Heart right ventricle (tissue), 16 donors: Measurements from ENCODE around the gene GPR68. TPM values are rescaled to one million over a fixed set of nuclear protein-coding genes. Genes with fewer than 3 reads are reported as not detected.

Source experiments
- ATAC-seq, 8 donors: fragments of 200-7000 bp; cut with Tn5 transposase; one replicate each; pipeline ENCODE4 v1.9.1; 2020; ENCODE audit warnings: mild to moderate bottlenecking in 8 of 8, moderate library complexity in 8 of 8, moderate number of reproducible peaks in 1 of 8
- DNase-seq, 2 donors: peaks; one replicate each; pipeline ENCODE4 v3.0.0-alpha.2; 2020
- H3K27ac ChIP-seq, 10 donors: fragments of 200-600 bp; sonication (generic) in 2 of 10; one replicate each; pipeline versions ENCODE4 v1.5.0 to v1.8.0; 2020 to 2022; ENCODE audit warnings: mild to moderate bottlenecking in 3 of 10
- H3K27me3 ChIP-seq, 7 donors: fragments of 200-600 bp; one replicate each; pipeline ENCODE4 v1.8.0; 2021 to 2022; ENCODE audit warnings: mild to moderate bottlenecking in 2 of 7
- H3K36me3 ChIP-seq, 9 donors: fragments of 200-600 bp; sonication (generic) in 1 of 9; one replicate each; pipeline versions ENCODE4 v1.5.0 to v1.8.0; 2020 to 2022; ENCODE audit warnings: mild to moderate bottlenecking in 2 of 9
- H3K4me1 ChIP-seq, 9 donors: fragments of 200-600 bp; sonication (generic) in 1 of 9; one replicate each; pipeline versions ENCODE4 v1.5.0 to v1.8.0; 2020 to 2022; ENCODE audit warnings: mild to moderate bottlenecking in 4 of 9
- H3K4me3 ChIP-seq, 10 donors: fragments of 200-600 bp; sonication (generic) in 2 of 10; one replicate each; pipeline versions ENCODE4 v1.5.0 to v1.8.0; 2020 to 2022; ENCODE audit warnings: mild to moderate bottlenecking in 7 of 10, moderate library complexity in 2 of 10
- H3K9me3 ChIP-seq, 11 donors: fragments of 200-600 bp in 10 of 11; sonication (generic) in 2 of 11; one replicate each; pipeline versions ENCODE4 v1.5.0 to v1.8.0; 2013 to 2022; ENCODE audit warnings: mild to moderate bottlenecking in 2 of 11, control low read depth in 1 of 11, moderate library complexity in 1 of 11
- CTCF ChIP-seq, 9 donors: fragments of 200-600 bp; sonication (generic) in 2 of 9; IDR thresholded peaks; one replicate each; pipeline versions ENCODE4 v1.5.0 to v1.8.0; 2021 to 2022; ENCODE audit warnings: antibody characterized with exemption in 9 of 9, mild to moderate bottlenecking in 5 of 9, moderate library complexity in 1 of 9
- WGBS, 2 donors: extraction: QIAGEN DNeasy Blood & Tissue Kit; methylation state at CpG; one replicate each; pipeline ENCODE4 v1.1.7; 2013; ENCODE audit warnings: inconsistent platforms in 1 of 2; 5-methylcytosine and 5-hydroxymethylcytosine counted together
- intact Hi-C, 10 donors: fragments of 100-400 bp; cut with DNase I; formaldehyde crosslinking; loops; one replicate each; pipeline versions ENCODE4 v1.11.1 to v1.14.2; 2022
- polyA plus RNA-seq, 2 donors: library from polyadenylated mRNA; stranded (reverse); fragments of 200-250 nt; gene quantifications; one replicate each; pipeline ENCODE4 v1.2.3, GENCODE V29; 2013
- total RNA-seq, 10 donors: library from RNA; stranded (reverse); fragmentation: NEBNext Ultra II Directional in 3 of 10; extraction: Animal tissue kit (Norgen Biotek cat#: 25700) in 3 of 10; gene quantifications; one replicate each; pipeline versions ENCODE4 v1.2.1 to v1.2.4, GENCODE V29; 2021 to 2023
- donor health status: Arrhythmogenic right ventricular cardiomyopathy.
- donor health status: ischemic (EF 13 %, LVEDD 7.1; RV severe dilation, severe dysfunction).
- donor health status: healthy with polysubstance abuse.
- donor health status: DM: no; HTN: yes; CAD: no.
- donor health status: DM: no; HTN: no; CAD: no.
- donor health status: ischemic (EF 25% LVEDD 6.9; RV normal size, moderate dysfunction).
- donor health status: ischemic (EF 25% LVEDD 5.7; RV mildly dilated, moderate dysfunction).
- donor health status: healthy.
- donor health status: DM: yes; HTN: yes; CAD: no.
- donor health status: Ischemic cardiomyopathy.
- donor health status: ischemic (EF 35%, LVEDD 5.7; RV mildly dilated, moderate dysfunction).
- donor health status: nonischemic (EF 11% LVEDD 7.7; RV severe dilation, severe dysfunction).
- donor health status: DM: yes; HTN: yes; CAD: no.
- donor health status: PGD.
- donor health status: ischemic (EF 29% LVEDD 5.4; RV normal size, mild dysfunction).
- donor health status: nonischemic (EF 23%, LVEDD 6.1; RV moderate dilation, normal function).

Gene GPR68
- total and polyA plus RNA-seq, 12 donors = 0.13 to 2.4 (median 0.29) TPM

- peaks cover 0 to 19% (median 4%) of the 10 kb centered on the region in 9 donors for H3K4me1 ChIP-seq
- WGBS, 2 donors = 45 to 48% methylated on average over 7 of the region's 7 CpGs
- peak; percentile 83 to 93 (median 90) for TF ChIP-seq CTCF (IDR thresholded peaks at IDR 0.05)
- H3K27me3 ChIP-seq = no peaks in the 10 kb centered on the region
- DNase-seq (peak; percentile 66 to 74), ATAC-seq (peak; percentile 45 to 76 (median 66))
- peaks cover 0 to 6% (median 0%) of the 10 kb centered on the region in 11 donors for H3K9me3 ChIP-seq
- no peak overlapping the region for H3K27ac ChIP-seq
- H3K36me3 ChIP-seq = peaks cover 0 to 95% (median 0%) of the 10 kb centered on the region in 9 donors
- intact Hi-C loops = loop anchor here in 9 of 10 donors (1.0 to 5.0 kb wide), 8 partner anchors 104 to 384 kb away; no protein-coding TSS in a partner anchor
- no peak overlapping the region for H3K4me3 ChIP-seq
Measured at GRCh38 chr14:91286530-91286937, 42.0 kb upstream of the GPR68 start.

DNA sequence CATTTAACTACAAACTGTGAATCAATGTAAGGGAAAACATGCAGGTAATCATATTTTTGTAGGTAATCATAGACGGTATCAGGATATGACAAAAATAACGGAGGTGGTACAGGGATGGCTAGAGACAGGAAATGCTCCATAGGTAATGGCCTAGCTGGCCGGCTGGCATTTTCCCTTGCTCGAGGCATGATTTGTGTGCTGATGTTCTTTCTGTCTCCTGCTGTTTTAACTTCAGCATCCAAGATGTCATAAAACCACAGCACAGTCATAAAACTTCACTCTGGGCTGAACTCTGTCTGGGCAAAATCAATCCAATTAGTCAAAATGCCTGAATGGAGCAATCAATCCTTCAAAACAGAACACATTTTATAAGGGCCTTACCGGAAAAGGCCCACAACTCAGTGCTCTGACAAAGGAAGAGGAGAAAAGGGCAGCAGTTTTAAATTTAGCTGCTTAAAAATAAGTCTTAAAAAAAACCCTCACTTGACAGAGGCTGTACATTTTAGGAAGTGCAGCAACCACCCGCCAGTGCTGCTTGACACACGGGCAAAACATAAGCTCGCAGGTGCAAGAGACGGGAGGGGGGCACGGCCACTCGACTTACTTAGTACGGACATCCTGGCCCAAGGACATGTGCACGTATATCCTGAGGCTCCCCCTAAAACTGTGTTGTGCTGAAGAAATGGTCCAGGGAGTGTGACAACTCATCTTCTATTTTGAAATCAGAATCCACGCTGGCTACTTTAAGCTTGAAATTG, 40.5 kb upstream of the GPR68 start:
- ATAC-seq = peak in 1 of 8 donors; percentile 17
- Histone ChIP-seq H3K4me1 (peaks cover 0 to 19% (median 4%) of the 10 kb centered on the region in 9 donors), H3K4me3 (no peak overlapping the region), H3K36me3 (peaks cover 0 to 95% (median 0%) of the 10 kb centered on the region in 9 donors), H3K27me3 (no peaks in the 10 kb centered on the region), H3K27ac (peak overlapping the region in 3 of 10 donors; percentile 6 to 25 (median 14)), H3K9me3 (peaks cover 0 to 6% (median 0%) of the 10 kb centered on the region in 11 donors)
- intact Hi-C loops = loop anchor here in 8 of 10 donors (2.0 to 5.0 kb wide), 5 partner anchors 103 to 383 kb away; no protein-coding TSS in a partner anchor
- TF ChIP-seq CTCF (IDR thresholded peaks at IDR 0.05) = no peak
- 77 to 82% methylated on average over 14 of the region's 14 CpGs for WGBS, 2 donors
- DNase-seq = no peak

DNA sequence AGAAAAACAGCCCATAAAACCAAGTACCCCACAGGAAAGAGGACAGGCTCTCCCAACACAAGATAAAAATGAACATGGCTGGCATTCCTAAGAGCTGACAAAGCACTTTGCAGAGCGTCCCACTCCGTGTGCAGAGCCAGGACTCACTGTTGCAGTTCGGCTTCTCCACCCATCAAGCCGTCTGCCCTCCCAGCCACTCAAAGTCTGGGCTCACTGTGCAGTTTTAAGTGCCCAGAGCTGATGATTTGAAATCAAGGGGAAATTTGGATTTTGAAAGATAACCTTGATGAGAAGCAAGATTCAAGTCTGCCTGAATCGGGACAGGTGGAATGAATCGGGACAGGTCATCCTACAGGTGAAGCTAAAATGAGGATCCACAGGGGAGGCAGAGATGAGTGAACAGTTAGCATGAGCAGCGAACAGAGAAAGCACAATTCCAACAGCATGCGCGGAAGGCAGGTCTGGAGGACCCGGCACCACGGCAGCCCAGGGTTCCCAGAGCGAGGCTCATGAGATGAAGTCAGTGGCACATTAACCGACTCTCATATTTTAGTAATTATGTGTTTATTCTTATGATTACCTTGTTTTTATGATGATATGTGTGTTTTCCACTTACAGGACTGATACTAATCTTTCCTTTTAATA, 39.8 kb upstream of the GPR68 start:
- intact Hi-C loops = loop anchor here in 3 of 10 donors (2.0 to 5.0 kb wide), 2 partner anchors 377 to 381 kb away; no protein-coding TSS in a partner anchor
- Histone ChIP-seq H3K27me3 (no peaks in the 10 kb centered on the region), H3K4me3 (no peak overlapping the region), H3K27ac (no peak overlapping the region), H3K9me3 (peaks cover 0 to 6% (median 0%) of the 10 kb centered on the region in 11 donors), H3K36me3 (peaks cover 0 to 95% (median 0%) of the 10 kb centered on the region in 9 donors), H3K4me1 (peaks cover 0 to 19% (median 4%) of the 10 kb centered on the region in 9 donors)
- TF ChIP-seq CTCF (IDR thresholded peaks at IDR 0.05) = no peak
- WGBS, 2 donors = 74 to 82% methylated on average over 13 of the region's 13 CpGs
- ATAC-seq (peak in 7 of 8 donors; percentile 43 to 79 (median 69)), DNase-seq (no peak)

GRCh38 chr14:91283666-91284065, 39.2 kb upstream of the GPR68 start:
- no peak overlapping the region for H3K4me3 ChIP-seq
- WGBS, 2 donors = 94 to 95% methylated on average over 4 of the region's 4 CpGs
- H3K27me3 ChIP-seq = no peaks in the 10 kb centered on the region
- DNase-seq (no peak), ATAC-seq (peak in 1 of 8 donors; percentile 23)
- peaks cover 0 to 6% (median 0%) of the 10 kb centered on the region in 11 donors for H3K9me3 ChIP-seq
- peak overlapping the region in 1 of 10 donors; percentile 47 for H3K27ac ChIP-seq
- intact Hi-C loops = loop anchor here in 3 of 10 donors (2.0 to 5.0 kb wide), 2 partner anchors 376 to 381 kb away; no protein-coding TSS in a partner anchor
- H3K36me3 ChIP-seq = peaks cover 0 to 95% (median 0%) of the 10 kb centered on the region in 9 donors
- H3K4me1 ChIP-seq = peaks cover 0 to 19% (median 4%) of the 10 kb centered on the region in 9 donors
- TF ChIP-seq CTCF (IDR thresholded peaks at IDR 0.05) = no peak
